ENCODE measurements around the gene RABAC1. TPM values are rescaled to one million over a fixed set of nuclear protein-coding genes. Genes with fewer than 3 reads are reported as not detected.

RABAC1 gene
- total RNA-seq, 1 experiment from 2014 or later, result 115 TPM

GRCh38 chr19:41974652-41975051 is 15.5 kb upstream of the RABAC1 start:
- H3K4me1 ChIP-seq (replicated peaks), result no peaks in the 10 kb centered on the region
- no peak for DNase-seq (ENCODE audit: low read depth in 1 of 2, low spot score in 2 of 2)
- H3K36me3 ChIP-seq, result no peaks in the 10 kb centered on the region
- H3K27me3 ChIP-seq (replicated peaks), result peaks cover 15% of the 10 kb centered on the region; the same call in 1 of the 2 replicates
- H3K27ac ChIP-seq, result no peak overlapping the region
- no peak overlapping the region for H3K4me3 ChIP-seq
- no peaks in the 10 kb centered on the region for H3K9me3 ChIP-seq (replicated peaks)

DNA sequence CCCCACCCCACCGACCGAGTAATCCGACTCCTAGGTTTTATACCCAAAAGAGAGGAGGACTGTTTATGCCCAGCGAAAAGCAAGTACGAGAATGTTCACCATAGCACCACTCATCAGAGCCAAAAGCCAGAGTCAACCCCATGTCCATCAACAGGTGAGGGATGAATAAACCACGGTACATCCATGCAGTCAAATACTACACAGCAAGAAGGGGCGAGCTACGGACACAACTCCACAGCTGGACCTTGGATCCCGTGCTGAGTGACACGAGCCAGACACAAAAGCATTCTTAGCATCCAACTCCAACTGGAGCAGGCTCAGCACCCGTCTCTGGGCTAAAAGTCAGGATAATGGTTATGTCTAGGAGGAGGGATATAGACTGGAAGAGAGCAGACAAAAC is 12.2 kb upstream of the RABAC1 start:
- H3K27ac ChIP-seq, result no peak overlapping the region
- H3K36me3 ChIP-seq, result no peaks in the 10 kb centered on the region
- no peak overlapping the region for H3K4me3 ChIP-seq
- H3K27me3 ChIP-seq (replicated peaks), result peaks cover 16% of the 10 kb centered on the region
- no peak for DNase-seq (ENCODE audit: low read depth in 1 of 2, low spot score in 2 of 2)
- no peaks in the 10 kb centered on the region for H3K4me1 ChIP-seq (replicated peaks)
- no peaks in the 10 kb centered on the region for H3K9me3 ChIP-seq (replicated peaks)

DNA sequence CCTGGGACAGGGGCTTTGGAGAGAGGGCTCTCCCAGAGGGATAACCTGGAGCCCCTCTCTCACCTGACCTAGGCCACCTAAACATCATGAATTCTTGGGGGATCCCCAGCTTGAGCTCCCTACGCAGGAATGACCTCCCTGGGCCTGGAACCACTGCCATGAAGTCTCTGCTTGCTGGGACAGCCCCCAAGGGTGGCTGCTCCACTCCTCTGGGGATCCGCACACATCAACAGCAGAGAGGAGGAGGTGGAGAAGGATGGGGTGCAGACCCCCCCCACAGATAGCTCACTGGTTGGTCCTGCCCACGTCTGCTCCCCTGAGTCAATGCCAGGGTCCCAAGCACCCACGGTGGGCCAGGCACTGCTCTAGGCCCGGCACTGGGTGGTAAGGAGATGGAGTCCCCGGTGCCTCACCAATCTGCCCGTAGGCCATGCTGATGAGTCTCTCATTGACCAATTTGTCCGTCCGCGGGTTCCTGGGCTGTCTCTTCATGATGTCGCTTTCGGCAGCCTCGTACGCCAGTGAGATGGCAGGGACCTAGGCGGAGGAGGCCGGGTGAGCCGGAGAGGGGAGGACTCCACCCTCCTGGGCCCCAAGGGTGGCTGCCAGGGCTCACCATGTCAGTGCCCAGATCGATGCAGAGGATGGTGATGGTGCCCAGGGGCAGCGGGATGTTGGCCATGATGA is 10.8 kb upstream of the RABAC1 start:
- peaks cover 21% of the 10 kb centered on the region for H3K27me3 ChIP-seq (replicated peaks)
- DNase-seq (ENCODE audit: low read depth in 1 of 2, low spot score in 2 of 2), result no peak
- H3K9me3 ChIP-seq (replicated peaks), result no peaks in the 10 kb centered on the region

GRCh38 chr19:41968751-41969595 is 9.9 kb upstream of the RABAC1 start:
- no peak overlapping the region for H3K4me3 ChIP-seq
- no peaks in the 10 kb centered on the region for H3K4me1 ChIP-seq (replicated peaks)
- DNase-seq (ENCODE audit: low read depth in 1 of 2, low spot score in 2 of 2), result no peak
- no peaks in the 10 kb centered on the region for H3K9me3 ChIP-seq (replicated peaks)
- H3K27me3 ChIP-seq (replicated peaks), result peaks cover 17% of the 10 kb centered on the region
- H3K36me3 ChIP-seq, result no peaks in the 10 kb centered on the region
- no peak overlapping the region for H3K27ac ChIP-seq

More for the DNA sequence above, 10.8 kb upstream of the RABAC1 start:
- H3K36me3 ChIP-seq, result no peaks in the 10 kb centered on the region
- no peak overlapping the region for H3K27ac ChIP-seq
- H3K4me3 ChIP-seq, result no peak overlapping the region
- H3K4me1 ChIP-seq (replicated peaks), result no peaks in the 10 kb centered on the region

- no peaks in the 10 kb centered on the region for H3K4me1 ChIP-seq (replicated peaks)
- no peak overlapping the region for H3K4me3 ChIP-seq
- DNase-seq (ENCODE audit: low read depth in 1 of 2, low spot score in 2 of 2), result no peak
- peaks cover 17% of the 10 kb centered on the region for H3K27me3 ChIP-seq (replicated peaks)
- H3K27ac ChIP-seq, result no peak overlapping the region
- H3K36me3 ChIP-seq, result no peaks in the 10 kb centered on the region
- H3K9me3 ChIP-seq (replicated peaks), result no peaks in the 10 kb centered on the region
Measured at GRCh38 chr19:41967054-41967783, 8.1 kb upstream of the RABAC1 start.

GRCh38 chr19:41965106-41965505 is 6.0 kb upstream of the RABAC1 start:
- peaks cover 9% of the 10 kb centered on the region; the same call in 1 of the 2 replicates for H3K27me3 ChIP-seq (replicated peaks)
- H3K36me3 ChIP-seq, result no peaks in the 10 kb centered on the region
- no peak overlapping the region for H3K27ac ChIP-seq
- H3K4me1 ChIP-seq (replicated peaks), result no peaks in the 10 kb centered on the region
- DNase-seq (ENCODE audit: low read depth in 1 of 2, low spot score in 2 of 2), result no peak
- no peak overlapping the region for H3K4me3 ChIP-seq
- H3K9me3 ChIP-seq (replicated peaks), result no peaks in the 10 kb centered on the region

DNA sequence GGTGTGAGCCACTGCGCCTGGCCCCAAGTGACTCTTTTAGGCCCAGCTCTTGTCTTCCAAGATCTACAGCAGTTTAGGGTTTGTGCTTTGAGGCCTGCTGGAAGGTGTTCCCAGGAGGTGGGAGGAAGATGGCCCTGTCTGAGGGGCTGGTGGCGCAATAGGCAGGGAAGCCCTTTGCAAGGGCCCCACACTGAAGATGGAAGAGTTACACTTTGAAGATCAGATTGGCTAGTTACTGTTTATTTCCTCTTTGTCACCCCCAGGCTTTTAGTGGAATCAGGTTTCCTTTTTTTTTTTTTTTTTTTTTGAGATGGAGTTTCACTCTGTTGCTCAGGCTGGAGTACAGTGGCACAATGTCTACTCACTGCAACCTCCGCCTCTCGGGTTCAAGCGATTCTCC is 1.9 kb upstream of the RABAC1 start:
- Histone ChIP-seq H3K36me3 (no peaks in the 10 kb centered on the region), H3K4me1 (replicated peaks) (peaks cover 9% of the 10 kb centered on the region), H3K9me3 (replicated peaks) (no peaks in the 10 kb centered on the region), H3K27me3 (replicated peaks) (peaks cover 4% of the 10 kb centered on the region; the same call in 1 of the 2 replicates), H3K27ac (no peak overlapping the region), H3K4me3 (no peak overlapping the region)
- DNase-seq (ENCODE audit: low read depth in 1 of 2, low spot score in 2 of 2), result no peak

GRCh38 chr19:41958367-41959055 is 610 bp downstream of the RABAC1 start:
- Histone ChIP-seq H3K27ac (peak overlapping the region; percentile 40), H3K9me3 (replicated peaks) (no peaks in the 10 kb centered on the region), H3K27me3 (replicated peaks) (no peaks in the 10 kb centered on the region), H3K4me1 (replicated peaks) (peaks cover 9% of the 10 kb centered on the region), H3K36me3 (no peaks in the 10 kb centered on the region), H3K4me3 (peak overlapping the region; percentile 59)
- DNase-seq (ENCODE audit: low read depth in 1 of 2, low spot score in 2 of 2), result peak; percentile 68 to 80

DNA sequence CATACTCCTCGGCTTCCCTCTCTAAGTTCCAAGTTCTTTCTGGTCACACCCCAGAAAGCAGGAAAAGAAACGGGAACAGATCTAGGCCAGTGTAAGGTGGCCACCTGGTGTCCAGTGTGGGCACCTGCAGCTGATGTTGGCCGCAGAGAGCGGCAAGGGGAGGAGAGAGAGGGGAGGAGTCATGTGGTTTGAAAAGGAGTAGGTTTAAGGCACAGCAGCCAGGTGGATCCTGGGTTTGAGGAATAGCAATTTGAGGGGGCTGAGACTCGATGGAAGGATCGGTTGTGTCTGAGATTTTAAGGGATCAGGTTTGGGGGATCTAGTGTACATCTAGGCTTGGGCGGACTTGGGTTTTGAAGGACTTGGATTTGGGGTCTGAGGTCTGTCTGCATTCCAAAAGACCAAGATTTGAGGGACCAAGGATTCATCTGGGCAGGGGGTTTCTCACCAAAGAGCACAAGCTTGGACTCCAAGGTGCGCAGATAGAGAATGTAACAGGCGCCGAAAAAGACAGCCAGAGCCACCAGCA is 1.2 kb downstream of the RABAC1 start:
- Histone ChIP-seq H3K27ac (no peak overlapping the region), H3K9me3 (replicated peaks) (no peaks in the 10 kb centered on the region), H3K27me3 (replicated peaks) (no peaks in the 10 kb centered on the region), H3K4me1 (replicated peaks) (peaks cover 9% of the 10 kb centered on the region), H3K4me3 (peak overlapping the region; percentile 59), H3K36me3 (no peaks in the 10 kb centered on the region)
- DNase-seq (ENCODE audit: low read depth in 1 of 2, low spot score in 2 of 2), result peak; percentile 71 to 75

GRCh38 chr19:41957161-41957837 is 1.8 kb downstream of the RABAC1 start:
- no peak for DNase-seq (ENCODE audit: low read depth in 1 of 2, low spot score in 2 of 2)
- no peaks in the 10 kb centered on the region for H3K27me3 ChIP-seq (replicated peaks)
- H3K36me3 ChIP-seq, result no peaks in the 10 kb centered on the region
- H3K9me3 ChIP-seq (replicated peaks), result no peaks in the 10 kb centered on the region
- H3K27ac ChIP-seq, result no peak overlapping the region
- peaks cover 9% of the 10 kb centered on the region for H3K4me1 ChIP-seq (replicated peaks)
- no peak overlapping the region for H3K4me3 ChIP-seq

DNA sequence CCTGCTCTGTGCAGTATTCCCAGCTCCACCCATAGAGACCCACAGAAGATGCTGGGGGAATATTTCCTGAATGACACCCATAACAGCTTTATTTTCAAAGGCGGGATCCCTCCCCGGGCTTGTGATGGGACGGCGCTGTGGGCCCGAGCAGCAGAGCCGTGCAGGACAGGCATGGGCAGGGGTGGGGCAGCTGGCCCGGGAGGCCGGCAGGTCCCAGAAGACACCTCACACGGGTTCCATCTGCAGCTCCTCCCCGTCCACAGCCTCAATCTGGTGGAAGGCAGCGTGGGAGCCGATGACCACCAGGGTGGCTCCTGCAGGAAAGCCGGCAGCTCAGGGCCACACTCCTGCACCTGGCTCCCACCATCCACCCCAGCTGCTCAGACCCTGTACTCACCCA is 2.5 kb downstream of the RABAC1 start:
- DNase-seq (ENCODE audit: low read depth in 1 of 2, low spot score in 2 of 2), result no peak
- Histone ChIP-seq H3K4me1 (replicated peaks) (peaks cover 9% of the 10 kb centered on the region), H3K27me3 (replicated peaks) (no peaks in the 10 kb centered on the region), H3K27ac (no peak overlapping the region), H3K9me3 (replicated peaks) (no peaks in the 10 kb centered on the region), H3K36me3 (no peaks in the 10 kb centered on the region), H3K4me3 (no peak overlapping the region)

- no peaks in the 10 kb centered on the region for H3K9me3 ChIP-seq (replicated peaks)
- no peak overlapping the region for H3K27ac ChIP-seq
- H3K36me3 ChIP-seq, result no peaks in the 10 kb centered on the region
- no peaks in the 10 kb centered on the region for H3K27me3 ChIP-seq (replicated peaks)
- H3K4me1 ChIP-seq (replicated peaks), result peaks cover 9% of the 10 kb centered on the region
- H3K4me3 ChIP-seq, result no peak overlapping the region
- no peak for DNase-seq (ENCODE audit: low read depth in 1 of 2, low spot score in 2 of 2)
Measured at GRCh38 chr19:41955521-41955920, 3.6 kb downstream of the RABAC1 start.
